Measurements from ENCODE around the gene DST.

DNA sequence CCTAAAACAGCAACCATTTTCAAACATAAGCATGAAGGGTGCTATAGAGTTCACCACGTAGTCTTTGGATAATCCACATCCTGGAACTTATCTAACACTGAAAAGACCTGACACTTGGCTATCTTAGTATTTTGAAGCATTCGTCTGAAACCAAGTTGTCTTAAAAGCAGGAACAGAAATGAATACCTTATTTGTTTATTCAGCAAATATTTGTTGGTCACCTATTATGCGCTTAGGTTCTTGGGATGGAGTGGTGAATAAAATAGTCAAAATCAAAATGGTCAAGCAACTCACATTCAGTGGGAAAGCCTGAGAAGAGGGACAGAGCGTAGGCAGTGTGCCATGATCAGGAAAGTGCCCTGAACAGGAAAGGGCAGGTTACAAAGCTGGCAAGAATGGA is 206.9 kb downstream of the DST start:
- TF ChIP-seq, protein P1, sequence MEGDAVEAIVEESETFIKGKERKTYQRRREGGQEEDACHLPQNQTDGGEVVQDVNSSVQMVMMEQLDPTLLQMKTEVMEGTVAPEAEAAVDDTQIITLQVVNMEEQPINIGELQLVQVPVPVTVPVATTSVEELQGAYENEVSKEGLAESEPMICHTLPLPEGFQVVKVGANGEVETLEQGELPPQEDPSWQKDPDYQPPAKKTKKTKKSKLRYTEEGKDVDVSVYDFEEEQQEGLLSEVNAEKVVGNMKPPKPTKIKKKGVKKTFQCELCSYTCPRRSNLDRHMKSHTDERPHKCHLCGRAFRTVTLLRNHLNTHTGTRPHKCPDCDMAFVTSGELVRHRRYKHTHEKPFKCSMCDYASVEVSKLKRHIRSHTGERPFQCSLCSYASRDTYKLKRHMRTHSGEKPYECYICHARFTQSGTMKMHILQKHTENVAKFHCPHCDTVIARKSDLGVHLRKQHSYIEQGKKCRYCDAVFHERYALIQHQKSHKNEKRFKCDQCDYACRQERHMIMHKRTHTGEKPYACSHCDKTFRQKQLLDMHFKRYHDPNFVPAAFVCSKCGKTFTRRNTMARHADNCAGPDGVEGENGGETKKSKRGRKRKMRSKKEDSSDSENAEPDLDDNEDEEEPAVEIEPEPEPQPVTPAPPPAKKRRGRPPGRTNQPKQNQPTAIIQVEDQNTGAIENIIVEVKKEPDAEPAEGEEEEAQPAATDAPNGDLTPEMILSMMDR (IDR thresholded peaks at IDR 0.05) = no peak
- no peak for TF ChIP-seq ZFX (IDR thresholded peaks at IDR 0.05; ENCODE audit: borderline replicate concordance)
